Progenitor cell of endocrine pancreas (in vitro differentiated cells): ENCODE results near the gene DLGAP1. TPM values are rescaled to one million over a fixed set of nuclear protein-coding genes. Genes with fewer than 3 reads are reported as not detected.
A peak's percentile ranks its signal among the peaks of the same experiment; 100 is the strongest.

ENCODE experiments used
- DNase-seq: peaks from one replicate; pipeline ENCODE4 v3.0.0; 2021; ENCODE audit warnings: low spot score; ENCODE audit not compliant: unreplicated experiment
- H3K27ac Mint-ChIP-seq: 2 replicates; pipeline ENCODE4 v1.8.0; 2021; ENCODE audit warnings: mild to moderate bottlenecking, moderate library complexity, mixed read lengths
- H3K27me3 Mint-ChIP-seq: 2 replicates; pipeline ENCODE4 v1.8.0; 2021; ENCODE audit warnings: mixed read lengths
- H3K36me3 Mint-ChIP-seq: 2 replicates; pipeline ENCODE4 v1.8.0; 2022; ENCODE audit warnings: mixed read lengths; ENCODE audit not compliant: insufficient read depth
- H3K4me1 Mint-ChIP-seq: 2 replicates; pipeline ENCODE4 v1.8.0; 2021; ENCODE audit warnings: low read depth, mixed read lengths
- H3K4me3 Mint-ChIP-seq: 2 replicates; pipeline ENCODE4 v1.8.0; 2021; ENCODE audit warnings: low read depth, mild to moderate bottlenecking, moderate library complexity, mixed read lengths
- H3K9me3 Mint-ChIP-seq: 2 replicates; pipeline ENCODE4 v1.8.0; 2021; ENCODE audit warnings: low read depth, mixed read lengths
- total RNA-seq: library from RNA; stranded (reverse); gene quantifications from 2 replicates; pipeline ENCODE4 v1.2.1, GENCODE V29; 2021
- TF ChIP-seq, protein P1 (sequence below): fragments of 200-600 bp; sonication (generic); IDR thresholded peaks from one replicate; pipeline ENCODE4 v1.5.0; 2021; ENCODE audit warnings: antibody characterized with exemption, mild to moderate bottlenecking; ENCODE audit not compliant: unreplicated experiment

The DLGAP1 gene
- total RNA-seq, 1 donor from 2014 or later = 16.7 TPM

DNA sequence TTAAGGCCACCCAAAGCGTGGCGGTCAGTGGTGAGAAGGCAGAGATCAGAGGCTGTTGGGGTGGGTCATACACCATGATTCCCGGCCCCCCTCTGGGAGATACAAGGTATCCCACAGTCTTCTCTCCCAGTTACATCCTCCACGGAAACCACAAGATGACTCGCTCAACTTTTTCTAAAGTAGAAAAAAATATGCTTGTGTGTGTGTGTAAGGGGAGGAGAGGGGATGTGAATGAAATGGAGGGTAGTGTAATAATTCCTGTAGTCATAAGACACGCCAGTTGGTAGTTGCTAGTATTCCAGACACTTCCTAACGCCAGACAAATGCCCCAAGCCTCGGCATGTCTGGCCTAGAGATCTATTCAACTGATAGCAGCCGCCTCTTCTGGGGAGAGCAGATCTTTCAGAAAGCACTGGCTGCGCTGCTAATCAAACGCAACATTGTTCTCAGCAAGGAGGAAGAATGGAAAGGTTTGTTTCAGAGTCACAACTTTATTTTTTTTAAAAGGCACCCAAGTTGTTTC is 861.7 kb downstream of the DLGAP1 start:
- no peak for DNase-seq
- Mint-ChIP-seq H3K4me3 (peak overlapping the region; percentile 71), H3K9me3 (no peaks in the 10 kb centered on the region), H3K27me3 (no peaks in the 10 kb centered on the region), H3K27ac (peak overlapping the region; percentile 98), H3K4me1 (peaks cover 46% of the 10 kb centered on the region), H3K36me3 (no peaks in the 10 kb centered on the region)
- TF ChIP-seq, protein P1, sequence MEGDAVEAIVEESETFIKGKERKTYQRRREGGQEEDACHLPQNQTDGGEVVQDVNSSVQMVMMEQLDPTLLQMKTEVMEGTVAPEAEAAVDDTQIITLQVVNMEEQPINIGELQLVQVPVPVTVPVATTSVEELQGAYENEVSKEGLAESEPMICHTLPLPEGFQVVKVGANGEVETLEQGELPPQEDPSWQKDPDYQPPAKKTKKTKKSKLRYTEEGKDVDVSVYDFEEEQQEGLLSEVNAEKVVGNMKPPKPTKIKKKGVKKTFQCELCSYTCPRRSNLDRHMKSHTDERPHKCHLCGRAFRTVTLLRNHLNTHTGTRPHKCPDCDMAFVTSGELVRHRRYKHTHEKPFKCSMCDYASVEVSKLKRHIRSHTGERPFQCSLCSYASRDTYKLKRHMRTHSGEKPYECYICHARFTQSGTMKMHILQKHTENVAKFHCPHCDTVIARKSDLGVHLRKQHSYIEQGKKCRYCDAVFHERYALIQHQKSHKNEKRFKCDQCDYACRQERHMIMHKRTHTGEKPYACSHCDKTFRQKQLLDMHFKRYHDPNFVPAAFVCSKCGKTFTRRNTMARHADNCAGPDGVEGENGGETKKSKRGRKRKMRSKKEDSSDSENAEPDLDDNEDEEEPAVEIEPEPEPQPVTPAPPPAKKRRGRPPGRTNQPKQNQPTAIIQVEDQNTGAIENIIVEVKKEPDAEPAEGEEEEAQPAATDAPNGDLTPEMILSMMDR = no peak

DNA sequence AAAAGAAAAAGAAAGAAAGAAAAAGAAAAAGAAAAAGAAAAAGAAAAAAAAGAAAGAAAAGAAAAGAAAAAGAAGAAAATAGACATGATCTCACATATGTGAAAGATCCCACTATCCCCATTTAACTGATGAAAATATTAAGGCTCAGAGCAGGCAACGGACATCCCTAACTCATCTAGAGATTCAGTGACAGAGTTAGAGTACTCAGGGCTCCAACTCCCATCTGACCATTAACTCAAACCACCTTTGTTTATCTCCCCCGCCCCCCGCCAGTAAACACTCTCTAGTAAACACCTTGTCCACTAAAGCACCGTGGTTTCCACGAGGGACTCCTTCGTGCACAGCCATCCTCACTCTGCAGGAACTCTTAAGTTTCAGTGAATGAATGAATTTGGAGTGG is 862.2 kb downstream of the DLGAP1 start:
- no peaks in the 10 kb centered on the region for H3K27me3 Mint-ChIP-seq
- no peaks in the 10 kb centered on the region for H3K9me3 Mint-ChIP-seq
- DNase-seq = no peak
- no peaks in the 10 kb centered on the region for H3K36me3 Mint-ChIP-seq
- peak overlapping the region; percentile 98 for H3K27ac Mint-ChIP-seq
- peaks cover 46% of the 10 kb centered on the region for H3K4me1 Mint-ChIP-seq
- peak overlapping the region; percentile 71 for H3K4me3 Mint-ChIP-seq
- TF ChIP-seq, protein P1 = no peak

DNA sequence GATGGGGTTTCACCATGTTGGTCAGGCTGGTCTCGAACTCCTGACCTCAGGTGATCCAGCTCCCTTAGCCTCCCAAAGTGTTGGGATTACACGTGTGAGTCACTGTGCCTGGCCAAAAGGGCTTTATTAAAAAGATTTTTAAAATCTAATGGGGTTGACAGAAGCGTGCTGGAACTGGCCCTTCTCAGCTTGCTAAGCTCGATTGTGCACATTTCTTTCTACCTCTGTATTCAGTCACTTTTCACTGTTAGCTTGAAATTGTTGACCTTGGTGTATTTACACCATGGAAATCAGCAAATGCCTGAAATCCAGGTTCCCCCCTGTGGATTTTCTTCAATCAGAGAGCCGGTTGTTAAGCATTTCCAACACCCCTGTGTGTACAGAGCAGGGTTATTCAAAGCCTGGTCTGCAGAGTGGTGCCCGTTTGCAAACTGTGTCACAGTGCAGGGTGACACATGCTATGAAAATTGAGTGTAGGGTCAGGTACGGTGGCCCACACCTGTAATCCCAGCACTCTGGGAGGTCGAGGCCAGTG is 864.9 kb downstream of the DLGAP1 start:
- no peak for DNase-seq
- H3K27ac Mint-ChIP-seq = no peak overlapping the region
- H3K9me3 Mint-ChIP-seq = peaks cover 3% of the 10 kb centered on the region
- peaks cover 3% of the 10 kb centered on the region for H3K36me3 Mint-ChIP-seq
- H3K4me3 Mint-ChIP-seq = no peak overlapping the region
- TF ChIP-seq, protein P1 = no peak
- no peaks in the 10 kb centered on the region for H3K27me3 Mint-ChIP-seq
- peaks cover 25% of the 10 kb centered on the region for H3K4me1 Mint-ChIP-seq

DNA sequence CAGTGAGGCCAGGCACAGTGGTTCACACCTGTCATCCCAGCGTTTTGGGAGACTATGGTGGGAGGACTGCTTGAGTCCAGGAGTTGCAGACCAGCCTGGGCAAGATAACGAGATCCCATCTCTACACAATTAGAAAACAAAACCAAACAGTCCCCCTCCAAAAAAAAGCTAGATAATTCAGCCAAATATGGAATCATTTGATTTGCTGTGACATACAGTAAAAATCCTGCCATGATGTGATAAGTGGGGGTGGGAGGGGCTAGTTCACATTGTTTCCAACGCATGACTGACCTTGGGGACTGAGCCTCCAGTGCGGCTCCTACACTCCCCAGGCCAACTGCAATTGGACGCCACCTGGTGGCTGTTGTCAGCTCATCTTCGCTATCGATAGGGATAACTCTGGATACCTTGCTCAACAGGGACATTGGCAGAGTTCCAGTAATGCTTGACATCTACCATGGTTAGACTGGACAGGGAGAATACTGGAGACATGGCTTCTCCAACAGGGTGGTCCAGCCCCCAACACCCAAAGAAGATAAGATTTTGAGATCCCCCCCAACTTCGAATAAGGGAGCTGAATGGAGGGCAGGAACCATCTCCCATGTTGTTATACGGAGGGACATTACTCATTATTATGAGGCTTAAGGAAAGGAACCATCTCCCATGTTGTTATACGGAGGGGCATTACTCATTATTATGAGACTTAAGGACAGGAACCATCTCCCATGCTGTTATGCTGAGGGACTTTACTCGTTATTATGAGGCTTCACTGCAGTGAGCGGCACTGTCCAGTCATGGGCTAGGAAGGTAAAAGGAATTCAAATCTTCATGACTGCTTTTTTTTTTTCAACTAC is 869.2 kb downstream of the DLGAP1 start:
- peaks cover 3% of the 10 kb centered on the region for H3K9me3 Mint-ChIP-seq
- DNase-seq = peak; percentile 49
- H3K27me3 Mint-ChIP-seq = no peaks in the 10 kb centered on the region
- peaks cover under 1% of the 10 kb centered on the region for H3K4me1 Mint-ChIP-seq
- TF ChIP-seq, protein P1 = peak; percentile 71
- peaks cover 3% of the 10 kb centered on the region for H3K36me3 Mint-ChIP-seq
- H3K27ac Mint-ChIP-seq = peak overlapping the region; percentile 39
- H3K4me3 Mint-ChIP-seq = no peak overlapping the region

DNA sequence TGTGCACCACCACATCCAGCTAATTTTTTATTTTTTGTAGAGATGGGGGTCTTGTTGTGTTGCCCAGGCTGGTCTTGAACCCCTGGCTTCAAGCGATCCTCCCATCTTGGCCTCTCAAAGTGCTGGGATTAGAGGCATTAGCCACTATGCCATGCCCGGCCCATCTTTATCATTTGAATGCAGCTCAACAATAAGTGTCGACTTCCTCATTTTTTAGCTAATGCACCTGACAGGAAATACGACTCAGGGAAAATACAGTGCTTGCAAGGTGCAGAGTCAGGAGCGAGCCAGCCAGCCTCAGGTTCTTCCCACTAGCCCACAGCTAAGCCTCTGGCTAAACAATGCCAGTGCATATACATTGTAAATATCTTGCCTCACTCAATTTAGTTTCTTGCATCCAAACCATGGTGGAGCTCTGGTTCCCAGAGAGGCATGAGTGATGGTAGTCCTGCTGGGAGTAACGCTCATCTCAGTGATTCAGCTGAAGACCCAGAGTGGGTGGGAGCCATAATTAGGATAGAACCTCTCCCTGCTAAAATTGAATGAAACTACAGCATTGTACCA is 870.1 kb downstream of the DLGAP1 start:
- Mint-ChIP-seq H3K27ac (no peak overlapping the region), H3K4me1 (no peaks in the 10 kb centered on the region), H3K4me3 (no peak overlapping the region), H3K36me3 (peaks cover 3% of the 10 kb centered on the region), H3K9me3 (peaks cover 3% of the 10 kb centered on the region), H3K27me3 (no peaks in the 10 kb centered on the region)
- TF ChIP-seq, protein P1 = no peak
- no peak for DNase-seq
